Endometrial microvascular endothelial cells (primary cell): Measurements from ENCODE around the gene DNAJC4. TPM values are rescaled to one million over a fixed set of nuclear protein-coding genes. Genes with fewer than 3 reads are reported as not detected.

ENCODE experiments used
- in situ Hi-C: cut with HindIII; loops from 2 replicates; pipeline ENCODE4 v1.10.0; 2017; ENCODE audit warnings: low sequenced_read_pairs, low pct_unique_long_range_greater_than_20kb; ENCODE audit errors: inconsistent ontology term
- total RNA-seq: library from RNA; depleted of rRNA; stranded (reverse); fragments of >200 nt; gene quantifications from one replicate; pipeline ENCODE4 v1.2.3, GENCODE V29; 2015; ENCODE audit errors: inconsistent ontology term

DNAJC4 gene
- total RNA-seq, 1 donor from 2014 or later: 14.7 TPM

- in situ Hi-C loops: no loop called here
Observed at GRCh38 chr11:64264371-64264852, 34.1 kb downstream of the DNAJC4 start.

GRCh38 chr11:64265176-64266160 is 35.1 kb downstream of the DNAJC4 start:
- in situ Hi-C loops: no loop called here

GRCh38 chr11:64266339-64266738 is 36.0 kb downstream of the DNAJC4 start:
- in situ Hi-C loops: no loop called here

GRCh38 chr11:64267207-64267945 is 37.0 kb downstream of the DNAJC4 start:
- in situ Hi-C loops: no loop called here

- in situ Hi-C loops: no loop called here
Observed at GRCh38 chr11:64268025-64268892, 37.9 kb downstream of the DNAJC4 start.

- in situ Hi-C loops: no loop called here
Observed at GRCh38 chr11:64268893-64269539, 38.7 kb downstream of the DNAJC4 start.

- in situ Hi-C loops: no loop called here
Observed at GRCh38 chr11:64269540-64270220, 39.3 kb downstream of the DNAJC4 start.

GRCh38 chr11:64275031-64275800 is 44.9 kb downstream of the DNAJC4 start:
- in situ Hi-C loops: no loop called here

GRCh38 chr11:64275841-64276240 is 45.5 kb downstream of the DNAJC4 start:
- in situ Hi-C loops: no loop called here

GRCh38 chr11:64276653-64277431 is 46.5 kb downstream of the DNAJC4 start:
- in situ Hi-C loops: no loop called here

- in situ Hi-C loops: no loop called here
Observed at GRCh38 chr11:64278576-64279190, 48.3 kb downstream of the DNAJC4 start.

GRCh38 chr11:64281957-64282770 is 51.8 kb downstream of the DNAJC4 start:
- in situ Hi-C loops: no loop called here

- in situ Hi-C loops: no loop called here
Observed at GRCh38 chr11:64283092-64283491, 52.7 kb downstream of the DNAJC4 start.
